D721Med (cell line): ENCODE data around the gene ITGAX.

Experiments used
- DNase-seq: peaks from one replicate; pipeline ENCODE4 v3.0.0; 2011; ENCODE audit warnings: low spot score; ENCODE audit not compliant: insufficient read length
- FAIRE-seq: peaks from 2 replicates; lab custom pipeline; 2011; peaks lifted over from hg19 to GRCh38; lab: Jason Lieb, UNC
- TF ChIP-seq, protein P1 (sequence below): IDR thresholded peaks from 2 replicates; pipeline ENCODE4 v1.5.1; 2012; ENCODE audit warnings: mild to moderate bottlenecking, control low read depth; ENCODE audit not compliant: insufficient read depth; ENCODE audit errors: missing control alignments

ITGAX gene

GRCh38 chr16:31401436-31401835 lies 46.5 kb downstream of the ITGAX start:
- FAIRE-seq (no peak), DNase-seq (no peak)
- TF ChIP-seq, protein P1, sequence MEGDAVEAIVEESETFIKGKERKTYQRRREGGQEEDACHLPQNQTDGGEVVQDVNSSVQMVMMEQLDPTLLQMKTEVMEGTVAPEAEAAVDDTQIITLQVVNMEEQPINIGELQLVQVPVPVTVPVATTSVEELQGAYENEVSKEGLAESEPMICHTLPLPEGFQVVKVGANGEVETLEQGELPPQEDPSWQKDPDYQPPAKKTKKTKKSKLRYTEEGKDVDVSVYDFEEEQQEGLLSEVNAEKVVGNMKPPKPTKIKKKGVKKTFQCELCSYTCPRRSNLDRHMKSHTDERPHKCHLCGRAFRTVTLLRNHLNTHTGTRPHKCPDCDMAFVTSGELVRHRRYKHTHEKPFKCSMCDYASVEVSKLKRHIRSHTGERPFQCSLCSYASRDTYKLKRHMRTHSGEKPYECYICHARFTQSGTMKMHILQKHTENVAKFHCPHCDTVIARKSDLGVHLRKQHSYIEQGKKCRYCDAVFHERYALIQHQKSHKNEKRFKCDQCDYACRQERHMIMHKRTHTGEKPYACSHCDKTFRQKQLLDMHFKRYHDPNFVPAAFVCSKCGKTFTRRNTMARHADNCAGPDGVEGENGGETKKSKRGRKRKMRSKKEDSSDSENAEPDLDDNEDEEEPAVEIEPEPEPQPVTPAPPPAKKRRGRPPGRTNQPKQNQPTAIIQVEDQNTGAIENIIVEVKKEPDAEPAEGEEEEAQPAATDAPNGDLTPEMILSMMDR, result no peak

DNA sequence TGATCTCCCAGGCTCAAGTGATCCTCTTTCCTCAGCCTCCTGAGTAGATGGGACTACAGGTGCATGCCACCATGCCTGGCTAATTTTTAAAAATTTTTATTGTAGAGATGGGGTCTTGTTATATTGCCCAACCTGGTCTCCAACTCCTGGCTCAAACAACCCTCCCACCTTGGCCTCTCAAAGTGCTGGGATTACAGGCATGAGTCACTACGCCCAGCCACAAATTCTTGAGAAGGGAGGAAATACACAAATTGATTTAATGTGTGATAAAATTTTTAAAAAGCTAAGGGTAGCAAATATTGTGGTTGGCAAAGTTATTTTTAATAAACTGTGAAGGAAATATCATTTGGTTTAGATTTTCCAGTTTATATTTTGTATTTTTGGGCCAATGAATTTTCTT lies 47.7 kb downstream of the ITGAX start:
- FAIRE-seq (no peak), DNase-seq (no peak)
- TF ChIP-seq, protein P1, result no peak

DNA sequence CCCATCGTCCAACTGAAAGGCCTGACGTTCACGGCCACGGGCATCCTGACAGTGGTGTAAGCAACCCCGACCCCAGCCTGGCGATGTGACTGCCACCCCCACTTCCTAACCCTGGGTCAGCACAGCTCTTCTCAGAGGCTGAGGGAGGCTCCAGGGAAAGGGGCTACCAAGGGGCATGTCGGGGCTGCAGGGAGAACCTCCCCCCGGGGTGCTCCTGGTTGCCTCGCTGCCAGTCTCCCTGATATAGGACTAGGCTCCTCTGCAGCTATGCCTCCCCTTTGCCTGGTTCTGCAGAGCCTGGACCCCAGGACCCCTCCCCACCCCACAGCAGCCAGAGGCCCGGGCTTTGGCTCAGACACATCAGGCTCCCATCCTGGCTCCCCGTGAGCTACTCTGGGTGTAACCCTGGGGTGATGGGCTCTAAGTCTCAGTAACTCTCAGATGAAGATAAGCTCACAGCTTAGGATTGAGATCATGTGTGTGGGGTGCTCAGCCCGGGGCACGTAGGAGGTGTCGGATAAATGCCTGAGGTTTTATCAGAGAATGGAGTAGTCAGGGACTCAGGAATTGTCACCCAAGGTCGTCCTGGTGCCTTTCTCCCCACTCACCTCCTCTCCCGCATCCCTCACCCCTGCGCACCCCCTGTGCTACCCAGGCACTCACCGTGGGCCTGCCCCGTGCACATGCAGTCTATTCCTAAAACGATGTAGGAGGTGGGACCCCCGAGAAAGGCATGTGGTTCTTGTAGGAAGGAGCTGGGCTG lies 48.8 kb downstream of the ITGAX start:
- TF ChIP-seq, protein P1, result no peak
- FAIRE-seq (no peak), DNase-seq (no peak)

DNA sequence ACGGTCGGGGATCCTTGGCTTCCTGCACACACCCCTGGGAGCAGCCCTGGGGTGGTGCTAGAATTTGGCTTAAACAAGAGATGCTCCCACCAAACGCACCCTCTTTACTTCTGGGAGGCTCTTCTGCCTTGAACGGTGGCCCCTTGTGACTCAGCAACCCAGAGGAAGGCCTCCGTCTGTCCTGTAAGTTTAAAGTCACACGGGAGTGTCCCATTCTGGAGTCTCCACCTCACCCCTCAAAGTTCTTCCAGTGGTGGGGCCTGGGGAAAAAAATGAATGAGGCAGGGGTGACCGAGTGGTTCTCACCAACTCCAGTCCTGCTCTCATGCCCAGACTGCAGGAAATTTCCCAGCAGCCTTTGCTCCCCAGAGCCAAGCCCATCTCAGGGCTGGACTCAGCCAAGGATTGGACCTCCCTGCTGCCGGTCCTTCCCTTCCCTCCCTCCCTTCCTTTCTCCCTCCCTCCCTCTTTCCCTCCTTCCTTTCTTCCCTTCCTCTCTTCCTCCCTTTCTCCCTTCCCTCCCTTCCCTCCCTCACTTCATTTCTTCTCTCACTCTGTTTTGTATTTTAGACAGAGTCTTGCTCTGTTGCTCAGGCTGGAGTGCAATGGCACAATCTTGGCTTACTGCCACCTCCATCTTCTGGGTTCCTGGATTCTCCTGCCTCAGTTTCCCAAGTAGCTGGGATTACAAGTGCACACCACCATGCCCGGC lies 49.5 kb downstream of the ITGAX start:
- TF ChIP-seq, protein P1, result no peak
- FAIRE-seq (no peak), DNase-seq (no peak)

DNA sequence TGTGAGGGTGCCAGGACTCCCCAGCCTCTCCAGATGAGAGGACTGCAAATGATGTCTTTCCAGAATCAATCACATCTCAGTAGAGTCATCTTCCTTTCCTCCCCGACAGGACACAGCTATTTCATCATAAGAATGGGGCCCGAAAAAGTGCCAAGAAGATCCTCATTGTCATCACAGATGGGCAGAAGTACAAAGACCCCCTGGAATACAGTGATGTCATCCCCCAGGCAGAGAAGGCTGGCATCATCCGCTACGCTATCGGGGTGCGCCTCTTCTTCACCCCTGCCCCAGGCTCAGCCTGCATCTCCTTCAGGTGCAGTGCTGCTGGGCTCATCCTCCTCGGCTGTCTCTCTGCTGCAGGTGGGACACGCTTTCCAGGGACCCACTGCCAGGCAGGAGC lies 52.4 kb downstream of the ITGAX start:
- DNase-seq (no peak), FAIRE-seq (no peak)
- TF ChIP-seq, protein P1, result no peak

DNA sequence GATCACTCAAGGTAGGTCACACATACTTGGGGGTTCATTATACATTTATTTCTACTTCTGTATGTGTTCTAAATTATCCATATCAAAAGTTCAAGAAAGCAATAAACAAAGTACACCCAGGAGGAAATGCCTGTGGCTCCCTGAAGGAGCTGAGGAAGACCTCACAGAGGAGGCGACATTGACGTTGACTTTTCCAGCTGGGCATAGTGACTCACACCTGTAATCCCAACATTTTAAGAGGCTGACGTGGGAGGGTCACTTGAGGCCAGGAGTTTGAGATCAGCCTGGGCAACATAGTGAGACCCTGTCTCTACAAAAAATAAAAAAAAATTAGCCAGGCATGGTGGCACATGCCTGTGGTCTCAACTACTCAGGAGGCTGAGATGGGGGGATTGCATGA lies 54.5 kb downstream of the ITGAX start:
- TF ChIP-seq, protein P1, result no peak
- no peak for FAIRE-seq
- no peak for DNase-seq

DNA sequence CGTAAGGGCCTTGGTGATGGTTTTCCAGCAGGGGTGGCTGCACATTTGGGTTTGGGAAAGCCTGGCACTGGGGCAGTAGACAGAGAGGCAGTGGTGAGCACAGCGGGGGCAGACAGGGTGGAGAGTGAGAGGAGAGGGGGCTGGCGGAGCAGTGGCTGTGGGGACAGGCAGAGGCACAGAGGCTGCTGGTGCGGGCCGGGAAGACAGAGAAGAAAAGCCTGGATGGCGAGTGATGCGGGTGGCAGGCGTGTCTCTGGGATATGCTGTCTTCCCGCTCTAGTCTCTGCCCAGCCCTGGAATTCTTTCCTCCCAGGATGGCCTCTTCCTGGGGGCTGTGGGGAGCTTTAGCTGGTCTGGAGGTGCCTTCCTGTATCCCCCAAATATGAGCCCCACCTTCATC lies 55.1 kb downstream of the ITGAX start:
- TF ChIP-seq, protein P1, result no peak
- DNase-seq (no peak), FAIRE-seq (no peak)
